IPS-15b (cell line): Measurements from ENCODE around the gene ZIC4.

ENCODE experiments used
- H3K27me3 ChIP-seq: one replicate; pipeline ENCODE4 v1.6.1; 2013; ENCODE audit warnings: low read length; ENCODE audit not compliant: control insufficient read depth, insufficient read depth
- H3K36me3 ChIP-seq: one replicate; pipeline ENCODE4 v1.6.1; 2013; ENCODE audit warnings: low read length; ENCODE audit not compliant: control insufficient read depth, insufficient read depth
- H3K4me1 ChIP-seq: one replicate; pipeline ENCODE4 v1.6.1; 2013; ENCODE audit warnings: mild to moderate bottlenecking, low read length; ENCODE audit not compliant: control insufficient read depth, insufficient read depth
- H3K4me3 ChIP-seq: one replicate; pipeline ENCODE4 v1.5.1; 2013; ENCODE audit warnings: low read depth, low read length
- H3K9ac ChIP-seq: one replicate; pipeline ENCODE4 v1.6.1; 2013; ENCODE audit warnings: low read depth, mild to moderate bottlenecking, low read length
- H3K9me3 ChIP-seq: one replicate; pipeline ENCODE4 v1.6.1; 2013; ENCODE audit warnings: mild to moderate bottlenecking, low read length; ENCODE audit not compliant: control insufficient read depth, insufficient read depth

The ZIC4 gene

DNA sequence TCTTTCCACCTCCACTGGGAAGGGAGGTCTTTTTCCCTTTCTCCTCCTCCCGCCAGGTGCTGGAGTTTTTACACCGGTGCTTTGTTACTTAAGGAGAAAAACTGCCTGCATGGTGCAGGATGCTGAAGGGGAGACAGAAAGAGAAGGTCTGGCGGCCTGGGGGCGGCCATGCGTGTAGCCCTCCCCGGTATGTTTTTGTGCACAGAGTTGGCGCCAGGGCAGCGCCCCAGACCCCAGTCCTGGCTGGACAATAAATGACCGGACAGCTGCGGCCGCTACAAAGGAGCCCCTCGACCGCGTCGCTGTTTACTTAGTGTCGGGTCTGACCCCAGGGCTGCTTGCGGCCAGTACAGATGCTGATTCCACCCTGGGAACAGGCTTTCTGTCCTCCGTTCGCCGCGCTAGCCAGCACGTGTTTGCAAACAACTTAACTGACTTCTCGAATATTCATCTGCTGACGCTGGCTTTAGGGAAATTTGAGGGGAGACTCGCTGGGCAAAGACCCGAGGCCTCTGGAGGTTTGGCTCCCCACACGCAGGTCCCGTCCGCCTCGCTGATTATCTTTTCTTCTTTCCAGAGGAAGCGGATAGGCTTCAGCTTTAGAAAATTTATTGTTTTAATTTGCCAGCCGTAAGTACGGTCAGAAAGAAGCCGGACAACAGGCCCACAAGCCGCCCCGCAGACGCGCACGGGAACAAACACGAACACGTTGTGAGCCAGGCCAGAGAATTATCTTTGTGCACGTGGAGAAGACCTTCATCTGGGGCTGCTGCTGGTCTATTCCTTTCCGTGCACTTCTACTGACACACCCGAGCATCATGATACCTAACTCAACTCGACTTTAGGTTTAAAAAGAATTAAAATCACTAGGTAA, 46.9 kb downstream of the ZIC4 start:
- peak overlapping the region; percentile 46 for H3K4me3 ChIP-seq
- peaks cover 100% of the 10 kb centered on the region for H3K27me3 ChIP-seq
- no peak overlapping the region for H3K9ac ChIP-seq
- H3K9me3 ChIP-seq: no peaks in the 10 kb centered on the region
- H3K36me3 ChIP-seq: no peaks in the 10 kb centered on the region
- H3K4me1 ChIP-seq: peaks cover 31% of the 10 kb centered on the region

DNA sequence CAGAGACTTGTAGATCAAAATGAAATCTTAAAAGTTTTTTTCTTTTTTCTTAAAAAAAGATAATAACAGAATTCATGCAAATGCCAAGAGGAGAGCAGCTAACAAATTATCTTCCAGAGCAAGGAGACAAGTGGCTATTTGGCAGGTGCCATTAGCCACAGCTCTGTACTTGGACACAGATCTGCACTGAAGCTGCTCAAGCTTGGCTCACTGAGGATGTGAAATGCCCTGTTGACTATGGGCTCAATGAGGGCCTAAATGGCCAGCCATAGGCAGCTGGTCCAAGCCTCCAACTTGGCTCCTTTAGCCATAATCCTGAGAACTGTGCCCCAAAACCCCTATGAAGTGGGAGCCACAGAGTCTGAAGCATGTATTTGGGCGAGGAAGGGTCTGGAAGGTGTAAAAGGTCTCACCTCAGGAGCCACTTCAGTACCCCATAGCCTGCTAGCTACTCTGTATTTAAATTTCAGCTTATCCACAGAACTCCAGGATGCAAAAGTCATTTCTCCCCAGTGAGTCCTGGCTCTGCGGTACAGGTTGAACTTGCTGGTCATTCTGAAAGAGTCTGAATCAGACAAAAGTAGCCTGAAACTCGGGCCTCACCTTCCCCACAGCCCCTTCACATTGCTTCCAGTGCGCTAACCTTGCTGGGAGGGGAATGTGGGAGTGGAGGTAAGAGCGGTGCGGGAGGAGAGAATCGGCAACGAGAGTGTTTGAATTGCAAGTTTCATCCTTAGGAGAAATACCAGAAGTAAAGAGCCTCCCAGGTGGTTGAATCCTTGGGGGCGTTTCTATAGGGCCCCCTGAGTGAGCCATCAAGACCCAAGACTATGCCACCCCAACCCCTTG, 48.0 kb downstream of the ZIC4 start:
- Histone ChIP-seq H3K4me1 (peaks cover 31% of the 10 kb centered on the region), H3K9ac (no peak overlapping the region), H3K27me3 (peaks cover 100% of the 10 kb centered on the region), H3K4me3 (peak overlapping the region; percentile 31), H3K36me3 (no peaks in the 10 kb centered on the region), H3K9me3 (no peaks in the 10 kb centered on the region)

- Histone ChIP-seq H3K27me3 (peaks cover 100% of the 10 kb centered on the region), H3K9ac (no peak overlapping the region), H3K4me3 (peak overlapping the region; percentile 14), H3K9me3 (no peaks in the 10 kb centered on the region), H3K36me3 (no peaks in the 10 kb centered on the region), H3K4me1 (peaks cover 31% of the 10 kb centered on the region)
These were observed 49.1 kb downstream of the ZIC4 start for GRCh38 chr3:147356909-147357900.

- Histone ChIP-seq H3K36me3 (no peaks in the 10 kb centered on the region), H3K4me3 (peak overlapping the region; percentile 35), H3K4me1 (peaks cover 27% of the 10 kb centered on the region), H3K9me3 (no peaks in the 10 kb centered on the region), H3K27me3 (peaks cover 91% of the 10 kb centered on the region), H3K9ac (no peak overlapping the region)
These were observed 50.0 kb downstream of the ZIC4 start for GRCh38 chr3:147356145-147356908.

DNA sequence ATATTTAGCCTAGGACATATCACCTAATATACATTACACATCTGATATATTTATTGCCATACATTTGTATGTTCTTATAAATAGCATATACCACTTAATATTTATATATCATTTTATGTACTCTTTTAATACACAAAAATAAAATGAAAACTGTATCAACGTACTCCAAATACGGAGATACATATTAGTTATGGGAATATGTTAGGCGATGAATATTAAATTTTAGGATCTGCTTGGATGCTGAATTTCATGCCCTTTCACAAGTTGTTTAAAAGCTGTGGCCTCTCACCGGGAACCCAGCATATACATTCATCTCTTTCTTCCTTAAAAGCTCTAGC, 50.6 kb downstream of the ZIC4 start:
- Histone ChIP-seq H3K9me3 (no peaks in the 10 kb centered on the region), H3K9ac (no peak overlapping the region), H3K4me1 (peaks cover 26% of the 10 kb centered on the region), H3K27me3 (peaks cover 85% of the 10 kb centered on the region), H3K36me3 (no peaks in the 10 kb centered on the region), H3K4me3 (peak overlapping the region; percentile 35)

DNA sequence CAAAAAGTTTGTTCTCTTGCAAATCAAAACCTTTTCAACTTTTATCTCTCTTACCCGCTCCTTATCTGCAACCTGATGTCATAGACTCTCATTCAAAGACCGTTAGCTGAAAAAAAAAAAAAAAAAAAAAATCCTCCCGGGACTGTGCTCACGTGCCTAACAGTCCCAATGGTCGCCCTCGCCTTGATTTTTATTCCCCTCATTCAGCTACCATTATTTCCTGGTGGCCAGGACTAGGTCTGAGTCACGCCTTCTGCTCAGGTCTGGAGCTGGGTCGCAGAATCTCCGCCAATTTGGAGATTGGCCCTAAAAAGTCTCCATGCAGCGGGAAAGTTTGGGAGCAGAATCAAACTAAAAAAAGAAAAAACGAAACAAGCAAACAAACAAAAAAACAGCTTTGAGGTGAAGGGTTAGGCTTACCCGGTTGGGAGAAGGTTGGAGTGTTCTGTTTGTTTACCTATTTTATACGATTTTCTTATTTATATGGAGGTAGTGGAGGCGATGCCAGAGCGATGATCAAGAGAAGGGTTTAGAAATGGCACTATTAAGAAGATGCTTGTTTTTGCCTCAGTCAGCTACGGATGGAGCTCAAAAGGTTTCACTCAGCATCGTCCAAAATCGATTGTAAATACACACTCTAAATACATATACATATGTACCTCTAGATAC, 51.1 kb downstream of the ZIC4 start:
- peaks cover 80% of the 10 kb centered on the region for H3K27me3 ChIP-seq

GRCh38 chr3:147354623-147355022, 51.7 kb downstream of the ZIC4 start:
- H3K4me1 ChIP-seq: peaks cover 23% of the 10 kb centered on the region
- no peak overlapping the region for H3K9ac ChIP-seq
- H3K9me3 ChIP-seq: no peaks in the 10 kb centered on the region
- peak overlapping the region; percentile 28 for H3K4me3 ChIP-seq
- H3K36me3 ChIP-seq: no peaks in the 10 kb centered on the region
- peaks cover 74% of the 10 kb centered on the region for H3K27me3 ChIP-seq

More for the DNA sequence above, 51.1 kb downstream of the ZIC4 start:
- Histone ChIP-seq H3K4me3 (peak overlapping the region; percentile 28), H3K36me3 (no peaks in the 10 kb centered on the region), H3K9ac (no peak overlapping the region), H3K4me1 (peaks cover 23% of the 10 kb centered on the region), H3K9me3 (no peaks in the 10 kb centered on the region)

- no peak overlapping the region for H3K4me3 ChIP-seq
These were observed 55.0 kb downstream of the ZIC4 start for GRCh38 chr3:147351301-147351700.

GRCh38 chr3:147348976-147349375, 57.4 kb downstream of the ZIC4 start:
- H3K36me3 ChIP-seq: no peaks in the 10 kb centered on the region
- no peaks in the 10 kb centered on the region for H3K4me1 ChIP-seq
- H3K4me3 ChIP-seq: no peak overlapping the region
- H3K9ac ChIP-seq: no peak overlapping the region
- H3K9me3 ChIP-seq: no peaks in the 10 kb centered on the region
- H3K27me3 ChIP-seq: peaks cover 18% of the 10 kb centered on the region

More at GRCh38 chr3:147351301-147351700, 55.0 kb downstream of the ZIC4 start:
- Histone ChIP-seq H3K27me3 (peaks cover 41% of the 10 kb centered on the region), H3K36me3 (no peaks in the 10 kb centered on the region), H3K9ac (no peak overlapping the region), H3K9me3 (no peaks in the 10 kb centered on the region), H3K4me1 (peaks cover 9% of the 10 kb centered on the region)

DNA sequence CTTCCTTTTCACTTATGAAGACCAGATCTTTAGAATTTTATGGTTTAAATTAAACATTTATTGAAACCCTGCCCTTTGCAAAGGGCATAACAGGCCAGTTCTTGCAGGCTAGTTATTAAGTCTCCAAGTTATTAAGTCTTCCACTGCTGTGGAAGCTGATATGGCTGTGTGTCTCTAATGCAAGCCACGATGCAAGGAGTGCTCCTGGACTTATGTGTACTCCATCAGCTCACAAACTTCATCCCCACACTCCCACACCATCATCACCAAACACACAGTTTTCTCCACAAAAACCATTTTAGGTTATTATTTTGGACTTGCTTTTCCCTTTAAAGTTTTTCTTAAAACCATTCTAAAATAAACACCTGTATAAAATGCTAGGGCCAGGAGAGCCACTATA, 62.4 kb downstream of the ZIC4 start:
- Histone ChIP-seq H3K4me1 (peaks cover 16% of the 10 kb centered on the region), H3K4me3 (no peak overlapping the region), H3K9ac (no peak overlapping the region), H3K9me3 (no peaks in the 10 kb centered on the region), H3K27me3 (no peaks in the 10 kb centered on the region), H3K36me3 (no peaks in the 10 kb centered on the region)
